AG10803 (cell line): ENCODE data around the gene RABEP2.
"Not testable (repeated sequence)": the region's sequence is repeated elsewhere in the genome, so short reads cannot be mapped to it uniquely, and the experiment has no call there.

Source experiments
- DNase-seq: peaks from one replicate; pipeline ENCODE4 v3.0.0; 2010; ENCODE audit warnings: low read depth
- H3K4me3 ChIP-seq: 2 replicates; pipeline ENCODE4 v1.5.1; 2011; ENCODE audit warnings: mild to moderate bottlenecking, low read length, control low read depth
- CTCF ChIP-seq: conservative IDR thresholded peaks from 2 replicates; pipeline ENCODE4 v1.5.1; 2011; ENCODE audit warnings: mild to moderate bottlenecking, low read length, control low read depth, inconsistent platforms

The RABEP2 gene

GRCh38 chr16:28958836-28959235 lies 33.8 kb upstream of the RABEP2 start:
- no peak for TF ChIP-seq CTCF
- DNase-seq, result no peak
- H3K4me3 ChIP-seq, result no peak overlapping the region

GRCh38 chr16:28958216-28958615 lies 33.2 kb upstream of the RABEP2 start:
- no peak for TF ChIP-seq CTCF
- no peak for DNase-seq
- H3K4me3 ChIP-seq, result no peak overlapping the region

- H3K4me3 ChIP-seq, result peak overlapping the region; percentile 74
- TF ChIP-seq CTCF, result no peak
- no peak for DNase-seq
Measured at GRCh38 chr16:28951410-28951943, 26.4 kb upstream of the RABEP2 start.

- DNase-seq, result peak; percentile 100
- no peak for TF ChIP-seq CTCF
Measured at GRCh38 chr16:28950648-28951409, 25.8 kb upstream of the RABEP2 start, which contains the start of gene NFATC2IP. NFATC2IP (plus strand) TSS chr16:28950937; CDS start chr16:28951012, 75 bp downstream.

GRCh38 chr16:28946681-28947080 lies 21.6 kb upstream of the RABEP2 start:
- DNase-seq, result no peak
- TF ChIP-seq CTCF, result no peak

More at GRCh38 chr16:28950648-28951409, 25.8 kb upstream of the RABEP2 start, which contains the start of gene NFATC2IP:
- peak within 1 kb of the TSS; percentile 74 for H3K4me3 ChIP-seq

GRCh38 chr16:28943281-28943680 lies 18.2 kb upstream of the RABEP2 start:
- DNase-seq, result no peak
- TF ChIP-seq CTCF, result no peak
- H3K4me3 ChIP-seq, result no peak overlapping the region

More at GRCh38 chr16:28946681-28947080, 21.6 kb upstream of the RABEP2 start:
- no peak overlapping the region for H3K4me3 ChIP-seq

GRCh38 chr16:28939825-28940224 lies 14.8 kb upstream of the RABEP2 start:
- not testable (repeated sequence) for DNase-seq, H3K4me3 ChIP-seq
